ENCODE results near the gene WAS. TPM values are rescaled to one million over a fixed set of nuclear protein-coding genes. Genes with fewer than 3 reads are reported as not detected.
A peak's percentile ranks its signal among the peaks of the same experiment; 100 is the strongest.
"Not testable (repeated sequence)": the region's sequence is repeated elsewhere in the genome, so short reads cannot be mapped to it uniquely, and the experiment has no call there.

WAS gene
- polyA plus RNA-seq (2014; cell fraction: cytosol; rRNA removed) = 0.08 and 1.6 TPM in 2 replicates
- polyA plus RNA-seq (2014; cell fraction: nucleus; rRNA removed) = 0.25 and 1.0 TPM in 2 replicates

- no peak for DNase-seq (ENCODE audit: low spot score)
Measured at GRCh38 chrX:48683411-48683982, at the start of gene WAS. TSS of gene WAS (plus strand) at chrX:48683799. CDS start at chrX:48683854, 55 bp downstream.

GRCh38 chrX:48636301-48636700, 47.3 kb upstream of the WAS start:
- no peak for DNase-seq (ENCODE audit: low spot score)

DNA sequence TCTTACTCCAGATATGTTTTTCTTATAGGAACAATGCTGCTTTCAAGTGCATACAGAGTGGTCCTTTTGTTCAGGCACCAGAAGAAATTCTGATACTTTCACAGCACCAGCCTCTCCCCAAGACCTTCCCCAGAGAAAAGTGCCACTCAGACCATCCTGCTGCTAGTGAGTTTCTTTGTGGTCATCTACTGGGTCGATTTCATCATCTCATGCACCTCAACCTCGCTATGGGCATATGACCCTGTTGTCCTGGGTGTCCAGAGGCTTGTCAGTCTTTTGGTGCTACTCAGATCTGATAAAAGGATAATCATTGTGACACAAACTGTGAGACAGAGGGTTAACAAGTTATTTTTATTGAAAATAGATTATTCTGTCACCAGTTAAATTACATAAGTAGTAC, 46.8 kb upstream of the WAS start:
- no peak for DNase-seq (ENCODE audit: low spot score)

- DNase-seq (ENCODE audit: low spot score) = no peak
Measured at GRCh38 chrX:48645669-48646068, 37.9 kb upstream of the WAS start.

DNA sequence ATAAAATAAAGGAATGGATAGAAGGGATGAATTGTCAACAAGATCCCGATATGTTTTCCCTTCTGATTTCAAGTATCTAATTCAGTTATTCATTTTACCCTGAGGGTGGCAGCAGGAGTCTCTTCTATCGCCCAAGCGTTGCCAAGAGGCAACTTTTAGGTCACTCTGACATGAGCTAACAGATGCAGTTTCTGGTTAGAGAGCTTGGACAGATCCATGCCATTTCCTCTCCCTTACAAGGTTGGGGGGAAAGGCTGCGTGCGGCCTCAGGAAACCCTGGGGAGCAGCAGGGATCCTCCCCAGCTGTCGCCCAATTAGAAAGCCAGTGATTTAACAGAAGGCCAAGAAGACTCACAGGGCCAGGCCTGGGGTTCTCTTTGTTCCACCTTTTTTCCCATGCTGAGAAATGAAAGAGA, 35.3 kb upstream of the WAS start:
- DNase-seq (ENCODE audit: low spot score) = peak; percentile 40

- no peak for DNase-seq (ENCODE audit: low spot score)
Measured at GRCh38 chrX:48649102-48649501, 34.5 kb upstream of the WAS start.

GRCh38 chrX:48652055-48652579, 31.5 kb upstream of the WAS start:
- DNase-seq (ENCODE audit: low spot score) = not testable (repeated sequence)

GRCh38 chrX:48654746-48655145, 28.9 kb upstream of the WAS start:
- DNase-seq (ENCODE audit: low spot score) = not testable (repeated sequence)

DNA sequence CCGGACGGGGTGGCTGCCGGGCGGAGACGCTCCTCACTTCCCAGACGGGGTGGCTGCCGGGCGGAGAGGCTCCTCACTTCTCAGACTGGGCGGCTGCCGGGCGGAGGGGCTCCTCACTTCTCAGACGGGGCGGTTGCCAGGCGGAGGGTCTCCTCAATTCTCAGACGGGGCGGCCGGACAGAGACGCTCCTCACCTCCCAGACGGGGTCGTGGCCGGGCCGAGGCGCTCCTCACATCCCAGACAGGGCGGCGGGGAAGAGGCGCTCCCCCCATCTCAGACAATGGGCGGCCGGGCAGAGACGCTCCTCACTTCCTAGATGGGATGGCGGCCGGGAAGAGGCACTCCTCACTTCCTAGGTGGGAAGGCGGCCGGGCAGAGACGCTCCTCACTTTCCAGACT, 23.9 kb upstream of the WAS start:
- not testable (repeated sequence) for DNase-seq (ENCODE audit: low spot score)

DNA sequence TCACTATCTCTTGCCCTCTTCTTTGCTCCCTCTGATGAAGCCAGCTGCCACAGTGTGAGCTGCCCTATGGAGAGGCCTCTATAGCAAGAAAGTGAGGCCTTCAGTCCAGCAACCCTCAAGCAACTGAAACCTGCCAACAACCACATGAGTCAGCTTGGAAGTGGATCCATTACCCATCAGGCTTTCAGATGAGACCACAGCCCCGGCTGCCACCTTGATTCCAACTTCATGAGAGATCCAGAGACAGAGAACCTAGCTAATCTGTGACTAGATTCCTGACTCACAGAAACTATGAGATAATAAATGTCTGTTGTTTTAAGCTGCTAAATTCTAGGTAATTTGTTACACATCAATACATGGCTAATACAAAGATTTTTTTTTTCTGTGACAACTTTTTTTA, 20.4 kb upstream of the WAS start:
- DNase-seq (ENCODE audit: low spot score) = no peak

DNA sequence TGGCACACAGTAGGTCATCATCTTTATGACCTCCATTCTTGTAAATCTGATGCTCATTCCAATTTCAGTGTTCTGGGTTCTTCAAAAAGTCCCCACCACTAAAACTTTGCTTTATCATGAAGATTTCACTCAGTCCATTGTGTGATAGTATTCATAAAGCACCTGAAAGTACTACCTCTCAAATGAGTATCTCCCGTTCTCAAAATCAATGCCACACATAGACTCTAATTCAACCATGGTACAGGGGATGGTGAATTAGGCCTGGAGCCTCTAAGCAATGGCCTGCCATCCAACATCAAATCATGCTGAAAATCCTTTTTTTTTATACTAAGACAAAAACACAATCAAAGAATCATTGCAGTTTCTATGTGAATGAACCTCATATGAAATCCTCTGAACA, 19.4 kb upstream of the WAS start:
- DNase-seq (ENCODE audit: low spot score) = no peak

DNA sequence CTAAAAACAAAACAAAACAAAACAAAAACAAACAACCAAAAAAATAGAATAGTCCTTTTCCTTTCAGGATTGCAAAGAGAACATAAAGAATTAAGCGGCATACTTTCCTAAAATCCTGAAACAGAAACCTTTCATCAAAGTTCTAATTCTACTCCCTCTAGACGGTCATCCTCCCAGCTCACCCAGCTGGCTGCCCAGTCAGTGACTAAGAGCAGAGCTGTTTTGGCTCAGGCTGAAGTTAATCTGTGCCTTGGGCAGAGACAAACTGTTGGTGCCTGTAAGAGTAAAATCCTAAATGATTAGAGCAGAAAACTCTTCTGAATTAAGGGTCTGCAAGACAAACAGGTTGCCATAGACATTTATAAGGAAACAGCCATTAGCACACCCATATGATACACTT, 17.6 kb upstream of the WAS start:
- DNase-seq (ENCODE audit: low spot score) = no peak

GRCh38 chrX:48666649-48667048, 16.9 kb upstream of the WAS start:
- DNase-seq (ENCODE audit: low spot score) = no peak

- no peak for DNase-seq (ENCODE audit: low spot score)
Measured at GRCh38 chrX:48667509-48667908, 16.1 kb upstream of the WAS start.

DNA sequence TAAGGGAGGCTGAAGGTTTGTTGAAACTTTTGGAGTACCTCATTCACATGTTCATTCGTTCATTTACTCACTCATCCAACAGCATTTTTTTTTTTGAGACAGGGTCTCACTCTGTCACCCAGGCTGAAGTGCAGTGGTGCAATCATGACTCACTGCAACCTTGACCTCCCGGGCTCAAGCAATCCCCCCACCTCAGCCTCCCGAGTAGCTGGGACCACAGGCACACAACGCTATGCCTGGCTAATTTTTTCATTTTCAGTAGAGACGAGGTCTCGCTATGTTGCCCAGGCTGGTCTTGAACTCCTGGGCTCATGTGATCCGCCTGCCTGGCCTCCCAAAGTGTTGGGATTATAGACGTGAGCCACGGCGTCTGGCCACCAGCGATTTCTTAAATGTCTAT, 15.4 kb upstream of the WAS start:
- DNase-seq (ENCODE audit: low spot score) = not testable (repeated sequence)

DNA sequence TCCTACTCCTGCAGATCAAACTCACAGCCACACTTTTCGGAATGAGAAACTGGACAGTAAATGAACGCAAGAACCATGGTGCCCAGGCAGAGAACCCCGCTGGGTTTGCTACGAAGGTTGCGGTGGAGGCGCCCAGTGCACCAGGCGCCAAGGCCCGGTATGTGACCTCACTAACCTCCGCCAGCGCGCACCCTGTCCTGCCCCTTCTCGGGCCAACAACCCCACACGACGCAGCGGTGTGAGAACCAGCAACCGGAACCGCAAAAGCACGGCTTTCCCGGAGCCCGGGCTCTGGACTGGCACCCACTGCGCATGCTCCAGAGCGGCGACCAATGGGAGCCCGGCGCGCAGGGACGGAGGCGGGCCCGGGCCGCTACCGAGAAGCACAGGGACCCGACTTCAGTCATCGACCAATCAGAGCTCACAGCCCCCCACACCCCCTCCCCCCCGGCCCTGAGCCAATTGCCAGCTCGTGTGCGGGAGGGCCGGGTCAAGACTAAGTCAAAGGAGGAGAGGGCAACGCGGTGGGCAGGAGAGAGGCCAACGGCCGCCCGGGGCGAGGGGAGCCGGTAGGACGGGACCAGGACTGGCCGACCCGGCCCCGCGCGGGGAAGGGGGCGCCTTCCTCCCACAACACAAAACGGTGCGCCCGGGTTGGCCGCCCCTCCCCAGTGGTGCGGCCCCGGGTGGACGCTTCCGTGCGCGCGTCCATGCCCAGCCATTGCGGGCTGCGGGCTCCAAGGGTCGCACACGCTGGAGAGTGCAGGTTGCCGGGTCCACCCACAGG, 7.3 kb upstream of the WAS start:
- DNase-seq (ENCODE audit: low spot score) = peak; percentile 87

GRCh38 chrX:48676893-48677270, 6.7 kb upstream of the WAS start:
- no peak for DNase-seq (ENCODE audit: low spot score)

DNA sequence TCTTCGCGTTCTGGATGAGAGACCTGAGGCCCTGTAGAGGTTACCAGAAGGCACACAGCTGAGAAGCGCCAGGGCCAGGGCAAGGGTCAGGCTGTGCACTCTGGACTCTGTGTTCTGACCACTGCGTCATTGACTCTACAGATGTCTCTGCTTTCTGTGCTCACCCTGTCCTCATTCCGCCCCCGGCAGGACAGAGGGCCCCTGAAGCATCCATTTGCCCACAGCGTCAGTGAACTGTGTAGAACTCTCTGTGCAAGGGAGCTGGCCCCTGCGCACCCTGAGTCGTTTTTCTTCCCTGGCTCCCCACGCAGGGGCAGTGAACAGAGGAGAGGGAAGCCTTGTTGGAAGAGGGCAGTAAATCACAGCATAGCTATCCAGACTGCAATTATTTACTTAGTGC, 6.1 kb upstream of the WAS start:
- DNase-seq (ENCODE audit: low spot score) = no peak

DNA sequence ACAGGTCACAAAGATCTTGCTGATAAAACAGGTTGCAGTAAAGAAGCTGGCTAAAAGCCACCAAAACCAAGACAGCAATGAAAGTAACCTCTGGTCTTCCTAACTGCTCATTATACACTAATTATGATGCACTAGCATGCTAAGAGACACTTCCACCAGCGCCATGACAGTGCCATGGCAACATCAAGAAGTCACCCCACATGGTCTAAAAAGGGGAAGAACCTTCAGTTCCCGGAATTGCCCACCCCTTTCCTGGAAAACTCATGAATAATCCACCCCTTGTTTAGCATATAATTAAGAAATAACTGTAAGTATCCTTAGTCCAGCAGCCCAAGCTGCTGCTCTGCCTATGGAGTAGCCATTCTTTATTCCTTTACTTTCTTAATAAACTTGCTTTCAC, 3.1 kb upstream of the WAS start:
- DNase-seq (ENCODE audit: low spot score) = not testable (repeated sequence)

GRCh38 chrX:48680925-48681324, 2.7 kb upstream of the WAS start:
- DNase-seq (ENCODE audit: low spot score) = not testable (repeated sequence)

GRCh38 chrX:48681539-48682183, 1.9 kb upstream of the WAS start:
- DNase-seq (ENCODE audit: low spot score) = no peak

DNA sequence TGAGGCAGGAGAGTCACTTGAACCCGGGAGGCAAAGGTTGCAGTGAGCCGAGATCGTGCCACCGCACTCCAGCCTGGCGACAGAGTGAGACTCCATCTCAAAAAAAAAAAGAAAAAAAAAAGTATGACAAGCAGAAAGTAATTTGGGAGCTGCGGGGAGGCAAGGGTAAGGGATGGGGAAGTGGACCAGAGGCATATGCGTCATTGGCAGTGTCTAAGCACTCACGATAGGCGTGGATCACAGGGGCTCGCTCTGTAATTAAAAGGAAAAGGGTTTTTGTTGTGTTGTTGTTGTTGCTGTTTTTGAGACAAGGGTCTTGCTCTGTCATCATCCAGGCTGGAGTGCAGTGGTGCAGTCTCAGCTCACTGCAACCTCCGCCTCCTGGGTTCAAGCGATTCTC, 804 bp upstream of the WAS start:
- not testable (repeated sequence) for DNase-seq (ENCODE audit: low spot score)

Measured in SK-N-DZ (cell line).